SK-N-SH (cell line): ENCODE results near the gene KLHDC8A. TPM values are rescaled to one million over a fixed set of nuclear protein-coding genes. Genes with fewer than 3 reads are reported as not detected.

Source experiments
- CTCF ChIA-PET: fragments of 300-600, 350-600 bp; formaldehyde crosslinking; extraction: SDS; loops from one replicate; lab custom pipeline; 2021; lab: Yijun Ruan, JAX
- POLR2A ChIA-PET: fragments of 350-600 bp; sonication (Branson Sonifier 250); formaldehyde crosslinking; extraction: SDS; loops from one replicate; lab custom pipeline; 2020; ENCODE audit warnings: antibody characterized with exemption, inconsistent platforms; lab: Yijun Ruan, JAX
- DNase-seq: peaks from one replicate; pipeline ENCODE4 v3.0.0; 2012
- H2AFZ ChIP-seq: fragments of 200-600 bp; sonication (generic); 2 replicates; pipeline ENCODE4 v1.8.1; 2016; ENCODE audit warnings: antibody characterized with exemption, mild to moderate bottlenecking, low read depth
- H3F3A ChIP-seq: fragments of 200-600 bp; sonication (generic); replicated peaks from 2 replicates; pipeline ENCODE3; 2016; ENCODE audit warnings: antibody characterized with exemption, mild to moderate bottlenecking; ENCODE audit not compliant: insufficient read depth
- H3K27ac ChIP-seq, 2 experiments: fragments of 200-500 bp in 1 of 2; fragments of 200-600 bp in 1 of 2; sonication (Bioruptor generic) in 1 of 2; sonication (generic), shearing (Covaris generic) in 1 of 2; 2 replicates each; pipeline versions ENCODE4 v1.5.1 to v1.6.1; 2014 to 2016; ENCODE audit warnings: low read depth in 2 of 2, inconsistent platforms in 1 of 2, low read length in 1 of 2, mild to moderate bottlenecking in 1 of 2, mixed read lengths in 1 of 2
- H3K27me3 ChIP-seq: fragments of 200-600 bp; sonication (generic), shearing (Covaris generic); 2 replicates; pipeline ENCODE4 v1.6.1; 2016; ENCODE audit warnings: mixed run types; ENCODE audit not compliant: insufficient read depth
- H3K36me3 ChIP-seq, 2 experiments: fragments of 200-500 bp in 1 of 2; fragments of 200-600 bp in 1 of 2; sonication (Bioruptor generic) in 1 of 2; sonication (generic) in 1 of 2; replicated peaks in 1 of 2; 2 replicates each; pipeline versions ENCODE3 to v1.5.1; 2014 to 2016; ENCODE audit warnings: low read length in 1 of 2, mild to moderate bottlenecking in 1 of 2; ENCODE audit not compliant: insufficient read depth in 2 of 2, control insufficient read depth in 1 of 2
- H3K4me1 ChIP-seq, 2 experiments: fragments of 200-500 bp in 1 of 2; fragments of 200-600 bp in 1 of 2; sonication (Bioruptor generic) in 1 of 2; sonication (generic), shearing (Covaris generic) in 1 of 2; 2 replicates each; pipeline versions ENCODE4 v1.5.1 to v1.6.1; 2014 to 2016; ENCODE audit warnings: low read depth in 1 of 2, low read length in 1 of 2, mixed run types in 1 of 2; ENCODE audit not compliant: insufficient read depth in 2 of 2, control insufficient read depth in 1 of 2
- H3K4me2 ChIP-seq: fragments of 200-600 bp; sonication (generic), shearing (Covaris generic); 2 replicates; pipeline ENCODE4 v1.6.1; 2017; ENCODE audit warnings: mixed run types
- H3K4me3 ChIP-seq, 2 experiments: fragments of 200-500 bp in 1 of 2; fragments of 200-600 bp in 1 of 2; sonication (Bioruptor generic) in 1 of 2; sonication (generic), shearing (Covaris generic) in 1 of 2; 2 replicates each; pipeline versions ENCODE4 v1.5.1 to v1.8.1; 2014 to 2016; ENCODE audit warnings: low read depth in 2 of 2, inconsistent platforms in 1 of 2, low read length in 1 of 2, mild to moderate bottlenecking in 1 of 2, mixed read lengths in 1 of 2, moderate library complexity in 1 of 2
- H3K79me2 ChIP-seq: fragments of 200-600 bp; sonication (generic); 2 replicates; pipeline ENCODE4 v1.8.1; 2017; ENCODE audit warnings: mild to moderate bottlenecking; ENCODE audit not compliant: insufficient read depth
- H3K9ac ChIP-seq: fragments of 200-600 bp; sonication (generic); 2 replicates; pipeline ENCODE4 v1.6.1; 2017; ENCODE audit warnings: mixed run types
- H3K9me2 ChIP-seq: fragments of 200-600 bp; sonication (generic); 2 replicates; pipeline ENCODE4 v1.6.1; 2017; ENCODE audit warnings: mixed run types
- H3K9me3 ChIP-seq: fragments of 200-600 bp; sonication (generic); 2 replicates; pipeline ENCODE4 v1.6.1; 2017; ENCODE audit warnings: mixed run types, mild to moderate bottlenecking, moderate library complexity
- H4K20me1 ChIP-seq: fragments of 200-600 bp; sonication (generic); 2 replicates; pipeline ENCODE4 v1.6.1; 2017; ENCODE audit warnings: mild to moderate bottlenecking, mixed run types; ENCODE audit not compliant: insufficient read depth
- ELF1 ChIP-seq: IDR thresholded peaks from 2 replicates; pipeline ENCODE4 v1.4.0; 2012
- EP300 ChIP-seq, 2 experiments: IDR thresholded peaks; 2 replicates each; pipeline versions ENCODE4 v1.4.0 to v1.6.1; 2012; ENCODE audit warnings: borderline replicate concordance in 1 of 2, low read depth in 1 of 2, low read length in 1 of 2
- EZH2phosphoT487 ChIP-seq: fragments of 200-600 bp; sonication (generic); IDR thresholded peaks from 2 replicates; pipeline ENCODE4 v1.6.1; 2017; ENCODE audit warnings: low read depth, mixed run types, mild to moderate bottlenecking, antibody characterized with exemption, moderate library complexity, borderline replicate concordance
- FOSL2 ChIP-seq: IDR thresholded peaks from 2 replicates; pipeline ENCODE4 v1.4.0; 2012; ENCODE audit warnings: low read depth, mild to moderate bottlenecking, moderate library complexity, borderline replicate concordance
- FOXJ3 ChIP-seq: sonication (generic); formaldehyde crosslinking; IDR thresholded peaks from 2 replicates; pipeline ENCODE4 v1.5.1; 2020; ENCODE audit warnings: mild to moderate bottlenecking, missing genetic modification reagents
- GATA2 ChIP-seq: sonication (generic); formaldehyde crosslinking; IDR thresholded peaks from 2 replicates; pipeline ENCODE4 v1.5.0; 2020; ENCODE audit warnings: mild to moderate bottlenecking, missing genetic modification reagents
- MEF2A ChIP-seq: IDR thresholded peaks from 2 replicates; pipeline ENCODE4 v1.4.0; 2012; ENCODE audit warnings: low read depth, borderline replicate concordance
- MXI1 ChIP-seq: IDR thresholded peaks from 2 replicates; pipeline ENCODE4 v1.6.1; 2012; ENCODE audit warnings: mild to moderate bottlenecking, low read depth, low read length, improper control_type of control experiment
- NFIC ChIP-seq: IDR thresholded peaks from 2 replicates; pipeline ENCODE4 v1.4.0; 2012; ENCODE audit warnings: borderline replicate concordance
- POLR2AphosphoS5 ChIP-seq: IDR thresholded peaks from 2 replicates; pipeline ENCODE4 v1.6.1; 2012; ENCODE audit warnings: low read depth, low read length
- REST ChIP-seq: IDR thresholded peaks from 2 replicates; pipeline ENCODE4 v1.6.1; 2012; ENCODE audit warnings: mild to moderate bottlenecking, low read depth, low read length, moderate library complexity
- RFX5 ChIP-seq: IDR thresholded peaks from 2 replicates; pipeline ENCODE4 v1.6.1; 2012; ENCODE audit warnings: mild to moderate bottlenecking, improper control_type of control experiment, low read length
- SMC3 ChIP-seq: IDR thresholded peaks from 2 replicates; pipeline ENCODE4 v1.6.1; 2012; ENCODE audit warnings: low read depth, low read length, improper control_type of control experiment
- TEAD4 ChIP-seq: IDR thresholded peaks from 2 replicates; pipeline ENCODE4 v1.4.0; 2012; ENCODE audit warnings: mild to moderate bottlenecking, borderline replicate concordance; ENCODE audit not compliant: insufficient read depth
- YY1 ChIP-seq: IDR thresholded peaks from 2 replicates; pipeline ENCODE4 v1.4.0; 2012; ENCODE audit warnings: low read depth, mild to moderate bottlenecking
- WGBS: methylation state at CpG from one replicate; pipeline ENCODE4 v1.1.6; 2017; ENCODE audit warnings: low lambda C conversion rate; 5-methylcytosine and 5-hydroxymethylcytosine counted together
- polyA plus RNA-seq, 3 experiments: library from polyadenylated mRNA; depleted of rRNA; stranded (reverse); fragments of >200 nt; gene quantifications; 2 replicates each; pipeline ENCODE4 v1.2.3, GENCODE V29; 2012

The KLHDC8A gene
- polyA plus RNA-seq, 1 of the 3 experiments (the other 2 are of a cell fraction), result 0.02 TPM

GRCh38 chr1:205350124-205350523, 6.6 kb downstream of the KLHDC8A start:
- CTCF ChIA-PET, result interaction anchor here (1.0 to 9.5 kb wide), 7 partner anchors 14 to 174 kb away, joined by 3 to 79 read pairs (median 6); no protein-coding TSS in a partner anchor
- Histone ChIP-seq H3K9me2 (no peaks in the 10 kb centered on the region), H3K79me2 (no peaks in the 10 kb centered on the region), H3K4me2 (no peak overlapping the region), H4K20me1 (no peaks in the 10 kb centered on the region), H3K36me3 (no peaks in the 10 kb centered on the region), H3K9ac (no peak overlapping the region), H2AFZ (no peak overlapping the region), H3K27me3 (no peaks in the 10 kb centered on the region; the same call in 1 of the 2 replicates), H3K9me3 (no peaks in the 10 kb centered on the region), H3F3A (no peaks in the 10 kb centered on the region), H3K4me1 (peaks cover 0 to 8% of the 10 kb centered on the region in 2 experiments; a peak in 1 of 4 replicates), H3K27ac (no peak overlapping the region), H3K4me3 (no peak overlapping the region)
- 86% methylated on average over 2 of the region's 4 CpGs for WGBS
- DNase-seq, result no peak
- TF ChIP-seq MXI1 (no peak), YY1 (no peak), FOSL2 (no peak), SMC3 (no peak), NFIC (no peak), RFX5 (no peak), FOXJ3 (no peak), TEAD4 (no peak), GATA2 (CRISPR knock-in tag) (no peak), MEF2A (no peak), ELF1 (no peak), EP300 (IDR thresholded peaks at IDR 0.05; ENCODE audit: borderline replicate concordance in 1 of 2, low read depth in 1 of 2, low read length in 1 of 2) (no peak), POLR2AphosphoS5 (no peak), REST (no peak), EZH2phosphoT487 (no peak)
- POLR2A ChIA-PET, result no interaction called here
